D721Med (cell line): ENCODE data around the gene PIK3CD.

Source experiments
- DNase-seq: peaks from one replicate; pipeline ENCODE4 v3.0.0; 2011; ENCODE audit warnings: low spot score; ENCODE audit not compliant: insufficient read length
- FAIRE-seq: peaks from 2 replicates; lab custom pipeline; 2011; peaks lifted over from hg19 to GRCh38; lab: Jason Lieb, UNC
- TF ChIP-seq, protein P1 (sequence below): IDR thresholded peaks from 2 replicates; pipeline ENCODE4 v1.5.1; 2012; ENCODE audit warnings: mild to moderate bottlenecking, control low read depth; ENCODE audit not compliant: insufficient read depth; ENCODE audit errors: missing control alignments

Gene PIK3CD

GRCh38 chr1:9689971-9690381 lies 38.4 kb downstream of the PIK3CD start:
- FAIRE-seq: no peak
- TF ChIP-seq, protein P1, sequence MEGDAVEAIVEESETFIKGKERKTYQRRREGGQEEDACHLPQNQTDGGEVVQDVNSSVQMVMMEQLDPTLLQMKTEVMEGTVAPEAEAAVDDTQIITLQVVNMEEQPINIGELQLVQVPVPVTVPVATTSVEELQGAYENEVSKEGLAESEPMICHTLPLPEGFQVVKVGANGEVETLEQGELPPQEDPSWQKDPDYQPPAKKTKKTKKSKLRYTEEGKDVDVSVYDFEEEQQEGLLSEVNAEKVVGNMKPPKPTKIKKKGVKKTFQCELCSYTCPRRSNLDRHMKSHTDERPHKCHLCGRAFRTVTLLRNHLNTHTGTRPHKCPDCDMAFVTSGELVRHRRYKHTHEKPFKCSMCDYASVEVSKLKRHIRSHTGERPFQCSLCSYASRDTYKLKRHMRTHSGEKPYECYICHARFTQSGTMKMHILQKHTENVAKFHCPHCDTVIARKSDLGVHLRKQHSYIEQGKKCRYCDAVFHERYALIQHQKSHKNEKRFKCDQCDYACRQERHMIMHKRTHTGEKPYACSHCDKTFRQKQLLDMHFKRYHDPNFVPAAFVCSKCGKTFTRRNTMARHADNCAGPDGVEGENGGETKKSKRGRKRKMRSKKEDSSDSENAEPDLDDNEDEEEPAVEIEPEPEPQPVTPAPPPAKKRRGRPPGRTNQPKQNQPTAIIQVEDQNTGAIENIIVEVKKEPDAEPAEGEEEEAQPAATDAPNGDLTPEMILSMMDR: no peak
- DNase-seq: no peak

DNA sequence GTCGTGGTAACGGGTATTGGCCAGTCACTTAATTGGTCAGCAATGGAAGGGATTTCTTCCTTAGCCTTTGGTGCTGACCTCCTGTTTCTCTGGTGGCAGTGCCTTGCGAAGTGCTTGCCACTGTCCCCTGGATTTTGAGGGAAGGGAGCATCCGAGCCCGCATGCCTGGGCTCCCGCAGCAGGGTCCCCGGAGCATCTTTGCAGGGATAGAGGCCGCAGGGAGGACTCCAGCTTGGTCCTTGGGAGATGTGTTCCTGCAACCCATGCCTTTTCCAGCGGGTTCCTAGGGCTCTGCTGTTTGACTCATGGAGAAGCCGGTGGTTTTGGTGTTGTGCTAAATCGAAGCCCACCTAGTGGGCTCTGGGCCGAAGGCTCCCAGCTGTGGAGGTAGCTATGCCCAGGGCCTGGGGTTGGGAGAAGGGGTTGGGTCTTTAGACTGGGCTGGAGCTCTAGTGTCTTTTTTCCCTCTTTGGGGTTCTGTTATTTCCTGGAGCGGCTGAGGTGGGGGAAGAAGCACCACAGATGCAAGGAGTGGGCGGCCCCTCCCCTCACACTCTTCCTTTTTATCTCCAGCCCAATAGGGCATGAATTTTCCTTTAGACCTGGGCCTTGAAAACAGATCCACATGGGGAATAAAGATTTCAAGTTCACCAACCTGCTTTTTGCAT lies 39.0 kb downstream of the PIK3CD start:
- DNase-seq (no peak), FAIRE-seq (no peak)
- TF ChIP-seq, protein P1: no peak

GRCh38 chr1:9691108-9691445 lies 39.5 kb downstream of the PIK3CD start:
- TF ChIP-seq, protein P1: no peak
- DNase-seq (no peak), FAIRE-seq (no peak)

GRCh38 chr1:9691691-9692090 lies 40.2 kb downstream of the PIK3CD start:
- FAIRE-seq: no peak
- no peak for DNase-seq
- TF ChIP-seq, protein P1: no peak

DNA sequence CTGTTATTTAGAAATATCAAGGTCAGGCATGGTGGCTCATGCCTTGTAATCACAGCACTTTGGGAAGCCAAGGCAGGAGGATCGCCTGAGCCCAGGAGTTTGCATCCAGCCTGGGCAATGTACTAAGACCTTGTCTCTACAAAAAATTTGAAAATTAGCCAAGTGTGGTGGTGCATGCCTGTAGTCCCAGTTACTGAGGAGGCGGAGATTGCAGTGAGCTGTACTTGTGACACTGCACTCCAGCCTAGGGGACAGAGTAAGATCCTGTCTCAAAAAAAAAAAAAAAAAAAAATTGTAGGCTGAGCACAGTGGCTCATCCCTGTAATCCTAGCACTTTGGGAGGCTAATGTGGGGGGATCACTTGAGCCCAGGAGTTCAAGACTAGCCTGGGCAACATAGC lies 45.3 kb downstream of the PIK3CD start:
- FAIRE-seq: no peak
- DNase-seq: no peak
- TF ChIP-seq, protein P1: no peak

GRCh38 chr1:9699361-9699760 lies 47.8 kb downstream of the PIK3CD start:
- TF ChIP-seq, protein P1: no peak
- FAIRE-seq (no peak), DNase-seq (no peak)

DNA sequence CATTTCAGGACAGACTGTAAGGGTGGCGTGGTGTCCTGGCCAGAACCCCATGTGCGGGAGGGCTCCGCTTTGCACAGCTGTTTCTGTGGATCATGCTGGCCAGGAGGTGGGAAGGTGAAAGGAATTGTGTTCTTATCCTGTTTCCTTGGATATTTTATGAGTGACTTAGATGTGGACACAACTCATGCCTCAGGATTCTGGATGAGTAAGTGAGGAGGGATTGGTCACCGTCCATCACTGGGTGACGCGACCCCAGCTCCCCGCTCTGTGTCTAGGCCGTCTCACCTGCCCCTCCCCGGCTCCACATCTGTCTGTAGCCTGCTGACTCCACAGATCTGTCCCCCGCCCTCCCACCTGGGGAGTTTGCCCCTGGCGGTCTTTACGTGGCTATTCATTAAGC lies 48.8 kb downstream of the PIK3CD start:
- TF ChIP-seq, protein P1: no peak
- DNase-seq (no peak), FAIRE-seq (no peak)
